SK-N-SH (cell line): ENCODE results near the gene PRKCD. TPM values are rescaled to one million over a fixed set of nuclear protein-coding genes. Genes with fewer than 3 reads are reported as not detected.
A peak's percentile ranks its signal among the peaks of the same experiment; 100 is the strongest.

Experiments
- CTCF ChIA-PET: fragments of 300-600, 350-600 bp; formaldehyde crosslinking; extraction: SDS; loops from one replicate; lab custom pipeline; 2021; lab: Yijun Ruan, JAX
- POLR2A ChIA-PET: fragments of 350-600 bp; sonication (Branson Sonifier 250); formaldehyde crosslinking; extraction: SDS; loops from one replicate; lab custom pipeline; 2020; ENCODE audit warnings: antibody characterized with exemption, inconsistent platforms; lab: Yijun Ruan, JAX
- DNase-seq: peaks from one replicate; pipeline ENCODE4 v3.0.0; 2012
- H2AFZ ChIP-seq: fragments of 200-600 bp; sonication (generic); 2 replicates; pipeline ENCODE4 v1.8.1; 2016; ENCODE audit warnings: antibody characterized with exemption, mild to moderate bottlenecking, low read depth
- H3F3A ChIP-seq: fragments of 200-600 bp; sonication (generic); replicated peaks from 2 replicates; pipeline ENCODE3; 2016; ENCODE audit warnings: antibody characterized with exemption, mild to moderate bottlenecking; ENCODE audit not compliant: insufficient read depth
- H3K27ac ChIP-seq, 2 experiments: fragments of 200-500 bp in 1 of 2; fragments of 200-600 bp in 1 of 2; sonication (Bioruptor generic) in 1 of 2; sonication (generic), shearing (Covaris generic) in 1 of 2; 2 replicates each; pipeline versions ENCODE4 v1.5.1 to v1.6.1; 2014 to 2016; ENCODE audit warnings: low read depth in 2 of 2, inconsistent platforms in 1 of 2, low read length in 1 of 2, mild to moderate bottlenecking in 1 of 2, mixed read lengths in 1 of 2
- H3K27me3 ChIP-seq: fragments of 200-600 bp; sonication (generic), shearing (Covaris generic); 2 replicates; pipeline ENCODE4 v1.6.1; 2016; ENCODE audit warnings: mixed run types; ENCODE audit not compliant: insufficient read depth
- H3K36me3 ChIP-seq, 2 experiments: fragments of 200-500 bp in 1 of 2; fragments of 200-600 bp in 1 of 2; sonication (Bioruptor generic) in 1 of 2; sonication (generic) in 1 of 2; replicated peaks in 1 of 2; 2 replicates each; pipeline versions ENCODE3 to v1.5.1; 2014 to 2016; ENCODE audit warnings: low read length in 1 of 2, mild to moderate bottlenecking in 1 of 2; ENCODE audit not compliant: insufficient read depth in 2 of 2, control insufficient read depth in 1 of 2
- H3K4me1 ChIP-seq, 2 experiments: fragments of 200-500 bp in 1 of 2; fragments of 200-600 bp in 1 of 2; sonication (Bioruptor generic) in 1 of 2; sonication (generic), shearing (Covaris generic) in 1 of 2; 2 replicates each; pipeline versions ENCODE4 v1.5.1 to v1.6.1; 2014 to 2016; ENCODE audit warnings: low read depth in 1 of 2, low read length in 1 of 2, mixed run types in 1 of 2; ENCODE audit not compliant: insufficient read depth in 2 of 2, control insufficient read depth in 1 of 2
- H3K4me2 ChIP-seq: fragments of 200-600 bp; sonication (generic), shearing (Covaris generic); 2 replicates; pipeline ENCODE4 v1.6.1; 2017; ENCODE audit warnings: mixed run types
- H3K4me3 ChIP-seq, 2 experiments: fragments of 200-500 bp in 1 of 2; fragments of 200-600 bp in 1 of 2; sonication (Bioruptor generic) in 1 of 2; sonication (generic), shearing (Covaris generic) in 1 of 2; 2 replicates each; pipeline versions ENCODE4 v1.5.1 to v1.8.1; 2014 to 2016; ENCODE audit warnings: low read depth in 2 of 2, inconsistent platforms in 1 of 2, low read length in 1 of 2, mild to moderate bottlenecking in 1 of 2, mixed read lengths in 1 of 2, moderate library complexity in 1 of 2
- H3K79me2 ChIP-seq: fragments of 200-600 bp; sonication (generic); 2 replicates; pipeline ENCODE4 v1.8.1; 2017; ENCODE audit warnings: mild to moderate bottlenecking; ENCODE audit not compliant: insufficient read depth
- H3K9ac ChIP-seq: fragments of 200-600 bp; sonication (generic); 2 replicates; pipeline ENCODE4 v1.6.1; 2017; ENCODE audit warnings: mixed run types
- H3K9me2 ChIP-seq: fragments of 200-600 bp; sonication (generic); 2 replicates; pipeline ENCODE4 v1.6.1; 2017; ENCODE audit warnings: mixed run types
- H3K9me3 ChIP-seq: fragments of 200-600 bp; sonication (generic); 2 replicates; pipeline ENCODE4 v1.6.1; 2017; ENCODE audit warnings: mixed run types, mild to moderate bottlenecking, moderate library complexity
- H4K20me1 ChIP-seq: fragments of 200-600 bp; sonication (generic); 2 replicates; pipeline ENCODE4 v1.6.1; 2017; ENCODE audit warnings: mild to moderate bottlenecking, mixed run types; ENCODE audit not compliant: insufficient read depth
- EP300 ChIP-seq, 2 experiments: IDR thresholded peaks; 2 replicates each; pipeline versions ENCODE4 v1.4.0 to v1.6.1; 2012; ENCODE audit warnings: borderline replicate concordance in 1 of 2, low read depth in 1 of 2, low read length in 1 of 2
- EZH2phosphoT487 ChIP-seq: fragments of 200-600 bp; sonication (generic); IDR thresholded peaks from 2 replicates; pipeline ENCODE4 v1.6.1; 2017; ENCODE audit warnings: low read depth, mixed run types, mild to moderate bottlenecking, antibody characterized with exemption, moderate library complexity, borderline replicate concordance
- FOXJ3 ChIP-seq: sonication (generic); formaldehyde crosslinking; IDR thresholded peaks from 2 replicates; pipeline ENCODE4 v1.5.1; 2020; ENCODE audit warnings: mild to moderate bottlenecking, missing genetic modification reagents
- FOXM1 ChIP-seq: IDR thresholded peaks from 2 replicates; pipeline ENCODE4 v1.4.0; 2012; ENCODE audit warnings: low read depth, mild to moderate bottlenecking
- GATA2 ChIP-seq: sonication (generic); formaldehyde crosslinking; IDR thresholded peaks from 2 replicates; pipeline ENCODE4 v1.5.0; 2020; ENCODE audit warnings: mild to moderate bottlenecking, missing genetic modification reagents
- JUND ChIP-seq: IDR thresholded peaks from 2 replicates; pipeline ENCODE4 v1.4.0; 2012
- NFIC ChIP-seq: IDR thresholded peaks from 2 replicates; pipeline ENCODE4 v1.4.0; 2012; ENCODE audit warnings: borderline replicate concordance
- RAD21 ChIP-seq: IDR thresholded peaks from 2 replicates; pipeline ENCODE4 v1.6.1; 2012; ENCODE audit warnings: mild to moderate bottlenecking, low read length
- SMC3 ChIP-seq: IDR thresholded peaks from 2 replicates; pipeline ENCODE4 v1.6.1; 2012; ENCODE audit warnings: low read depth, low read length, improper control_type of control experiment
- TCF12 ChIP-seq: IDR thresholded peaks from 2 replicates; pipeline ENCODE4 v1.4.0; 2012
- YY1 ChIP-seq: IDR thresholded peaks from 2 replicates; pipeline ENCODE4 v1.4.0; 2012; ENCODE audit warnings: low read depth, mild to moderate bottlenecking
- WGBS: methylation state at CpG from one replicate; pipeline ENCODE4 v1.1.6; 2017; ENCODE audit warnings: low lambda C conversion rate; 5-methylcytosine and 5-hydroxymethylcytosine counted together
- polyA plus RNA-seq, 3 experiments: library from polyadenylated mRNA; depleted of rRNA; stranded (reverse); fragments of >200 nt; gene quantifications; 2 replicates each; pipeline ENCODE4 v1.2.3, GENCODE V29; 2012
- TF ChIP-seq, protein P1 (sequence below): IDR thresholded peaks from 2 replicates; pipeline ENCODE4; 2012
- TF ChIP-seq, protein P2 (sequence below): IDR thresholded peaks from 2 replicates; pipeline ENCODE4 v1.4.0; 2012; ENCODE audit warnings: low read depth, borderline replicate concordance
- TF ChIP-seq, protein P3 (sequence below): IDR thresholded peaks from 2 replicates; pipeline ENCODE4 v1.4.0; 2012; ENCODE audit warnings: low read depth, borderline replicate concordance
- TF ChIP-seq, protein P4 (sequence below): fragments of 150-350 bp; IDR thresholded peaks from 2 replicates; pipeline ENCODE4 v1.6.1; 2016; ENCODE audit warnings: mild to moderate bottlenecking, low read depth, low read length

PRKCD gene
- polyA plus RNA-seq, 1 of the 3 experiments (the other 2 are of a cell fraction) = 29.0 TPM

DNA sequence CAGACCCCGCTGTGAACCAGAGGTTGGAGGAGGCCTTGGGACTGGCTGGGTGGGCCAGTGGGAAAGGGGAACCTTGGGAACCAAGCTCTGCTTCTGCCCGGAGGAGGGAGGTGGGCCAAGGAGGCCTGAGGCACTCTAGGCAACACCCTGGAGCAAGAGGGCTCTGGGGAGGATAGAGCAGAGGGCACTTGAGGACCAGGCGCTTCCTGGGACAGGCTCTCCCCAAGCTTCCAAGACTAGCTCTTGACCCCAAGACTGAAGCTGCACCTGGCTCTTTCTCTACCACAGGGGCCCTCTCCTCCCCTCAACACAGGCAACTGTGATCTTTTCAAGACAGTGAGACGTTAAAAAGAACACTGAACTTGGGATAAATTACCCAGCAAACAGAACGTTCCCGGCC lies 74.5 kb downstream of the PRKCD start:
- Histone ChIP-seq H3K9ac (peak overlapping the region; percentile 24; the same call in 1 of the 2 replicates), H3K79me2 (peaks cover 48% of the 10 kb centered on the region), H3K27me3 (no peaks in the 10 kb centered on the region), H3F3A (peaks cover 39% of the 10 kb centered on the region), H3K4me1 (peaks cover 20 to 31% of the 10 kb centered on the region in 2 experiments; a peak in 3 of 4 replicates), H3K4me2 (no peak overlapping the region), H3K9me2 (no peaks in the 10 kb centered on the region), H3K9me3 (no peaks in the 10 kb centered on the region), H3K4me3 (no peak overlapping the region), H2AFZ (no peak overlapping the region), H3K27ac (peak overlapping the region; percentile 80 to 97), H3K36me3 (peaks cover 49 to 75% of the 10 kb centered on the region in 2 experiments), H4K20me1 (no peaks in the 10 kb centered on the region)
- POLR2A ChIA-PET = no interaction called here
- CTCF ChIA-PET = interaction anchor here (1.2 to 1.3 kb wide), 2 partner anchors 9 to 16 kb away, joined by 3 read pairs; no protein-coding TSS in a partner anchor
- no peak for TF ChIP-seq SMC3
- TF ChIP-seq, protein P1, sequence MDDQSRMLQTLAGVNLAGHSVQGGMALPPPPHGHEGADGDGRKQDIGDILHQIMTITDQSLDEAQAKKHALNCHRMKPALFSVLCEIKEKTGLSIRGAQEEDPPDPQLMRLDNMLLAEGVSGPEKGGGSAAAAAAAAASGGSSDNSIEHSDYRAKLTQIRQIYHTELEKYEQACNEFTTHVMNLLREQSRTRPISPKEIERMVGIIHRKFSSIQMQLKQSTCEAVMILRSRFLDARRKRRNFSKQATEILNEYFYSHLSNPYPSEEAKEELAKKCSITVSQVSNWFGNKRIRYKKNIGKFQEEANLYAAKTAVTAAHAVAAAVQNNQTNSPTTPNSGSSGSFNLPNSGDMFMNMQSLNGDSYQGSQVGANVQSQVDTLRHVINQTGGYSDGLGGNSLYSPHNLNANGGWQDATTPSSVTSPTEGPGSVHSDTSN = no peak
- no peak for TF ChIP-seq TCF12
- TF ChIP-seq, protein P2, sequence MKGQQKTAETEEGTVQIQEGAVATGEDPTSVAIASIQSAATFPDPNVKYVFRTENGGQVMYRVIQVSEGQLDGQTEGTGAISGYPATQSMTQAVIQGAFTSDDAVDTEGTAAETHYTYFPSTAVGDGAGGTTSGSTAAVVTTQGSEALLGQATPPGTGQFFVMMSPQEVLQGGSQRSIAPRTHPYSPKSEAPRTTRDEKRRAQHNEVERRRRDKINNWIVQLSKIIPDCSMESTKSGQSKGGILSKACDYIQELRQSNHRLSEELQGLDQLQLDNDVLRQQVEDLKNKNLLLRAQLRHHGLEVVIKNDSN = no peak
- no peak for TF ChIP-seq NFIC
- no peak for TF ChIP-seq EZH2phosphoT487
- TF ChIP-seq FOXM1 = no peak
- no peak for TF ChIP-seq FOXJ3 (CRISPR knock-in tag)
- TF ChIP-seq, protein P3, sequence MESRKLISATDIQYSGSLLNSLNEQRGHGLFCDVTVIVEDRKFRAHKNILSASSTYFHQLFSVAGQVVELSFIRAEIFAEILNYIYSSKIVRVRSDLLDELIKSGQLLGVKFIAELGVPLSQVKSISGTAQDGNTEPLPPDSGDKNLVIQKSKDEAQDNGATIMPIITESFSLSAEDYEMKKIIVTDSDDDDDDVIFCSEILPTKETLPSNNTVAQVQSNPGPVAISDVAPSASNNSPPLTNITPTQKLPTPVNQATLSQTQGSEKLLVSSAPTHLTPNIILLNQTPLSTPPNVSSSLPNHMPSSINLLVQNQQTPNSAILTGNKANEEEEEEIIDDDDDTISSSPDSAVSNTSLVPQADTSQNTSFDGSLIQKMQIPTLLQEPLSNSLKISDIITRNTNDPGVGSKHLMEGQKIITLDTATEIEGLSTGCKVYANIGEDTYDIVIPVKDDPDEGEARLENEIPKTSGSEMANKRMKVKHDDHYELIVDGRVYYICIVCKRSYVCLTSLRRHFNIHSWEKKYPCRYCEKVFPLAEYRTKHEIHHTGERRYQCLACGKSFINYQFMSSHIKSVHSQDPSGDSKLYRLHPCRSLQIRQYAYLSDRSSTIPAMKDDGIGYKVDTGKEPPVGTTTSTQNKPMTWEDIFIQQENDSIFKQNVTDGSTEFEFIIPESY = no peak
- TF ChIP-seq YY1 = no peak
- no peak for TF ChIP-seq JUND
- TF ChIP-seq GATA2 (CRISPR knock-in tag) = no peak
- TF ChIP-seq RAD21 = no peak
- TF ChIP-seq, protein P4, sequence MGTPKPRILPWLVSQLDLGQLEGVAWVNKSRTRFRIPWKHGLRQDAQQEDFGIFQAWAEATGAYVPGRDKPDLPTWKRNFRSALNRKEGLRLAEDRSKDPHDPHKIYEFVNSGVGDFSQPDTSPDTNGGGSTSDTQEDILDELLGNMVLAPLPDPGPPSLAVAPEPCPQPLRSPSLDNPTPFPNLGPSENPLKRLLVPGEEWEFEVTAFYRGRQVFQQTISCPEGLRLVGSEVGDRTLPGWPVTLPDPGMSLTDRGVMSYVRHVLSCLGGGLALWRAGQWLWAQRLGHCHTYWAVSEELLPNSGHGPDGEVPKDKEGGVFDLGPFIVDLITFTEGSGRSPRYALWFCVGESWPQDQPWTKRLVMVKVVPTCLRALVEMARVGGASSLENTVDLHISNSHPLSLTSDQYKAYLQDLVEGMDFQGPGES = no peak
- TF ChIP-seq EP300 (IDR thresholded peaks at IDR 0.05; ENCODE audit: borderline replicate concordance in 1 of 2, low read depth in 1 of 2, low read length in 1 of 2) = no peak
- no peak for DNase-seq
- 79% methylated on average over 5 of the region's 6 CpGs for WGBS
